T-helper 22 cell (primary cell): Measurements from ENCODE around the gene SLC25A20.
"Not testable (repeated sequence)": the region's sequence is repeated elsewhere in the genome, so short reads cannot be mapped to it uniquely, and the experiment has no call there.

Experiments used
- DNase-seq: peaks from one replicate; pipeline ENCODE4 v3.0.0-alpha.2; 2020; ENCODE audit warnings: low read depth

SLC25A20 gene

DNA sequence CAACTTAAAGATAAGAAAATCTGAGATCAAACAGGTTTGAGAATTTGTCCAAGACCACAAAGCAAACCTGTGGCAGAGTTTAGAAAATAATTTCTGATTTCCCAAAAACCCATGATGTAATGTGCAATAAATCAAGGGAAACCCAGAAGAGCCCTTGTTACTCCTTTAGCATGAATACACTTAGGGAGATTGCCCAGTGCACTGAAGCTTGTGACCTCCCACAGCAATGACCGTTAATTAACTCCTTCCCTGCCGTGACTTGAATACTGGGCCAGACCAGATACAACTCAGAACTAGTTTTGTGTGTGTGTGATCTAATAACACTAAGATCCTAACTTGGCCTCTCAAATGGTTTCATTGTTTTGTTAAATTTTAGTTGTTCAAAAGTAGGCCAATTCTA, 53.5 kb downstream of the SLC25A20 start:
- DNase-seq: no peak

DNA sequence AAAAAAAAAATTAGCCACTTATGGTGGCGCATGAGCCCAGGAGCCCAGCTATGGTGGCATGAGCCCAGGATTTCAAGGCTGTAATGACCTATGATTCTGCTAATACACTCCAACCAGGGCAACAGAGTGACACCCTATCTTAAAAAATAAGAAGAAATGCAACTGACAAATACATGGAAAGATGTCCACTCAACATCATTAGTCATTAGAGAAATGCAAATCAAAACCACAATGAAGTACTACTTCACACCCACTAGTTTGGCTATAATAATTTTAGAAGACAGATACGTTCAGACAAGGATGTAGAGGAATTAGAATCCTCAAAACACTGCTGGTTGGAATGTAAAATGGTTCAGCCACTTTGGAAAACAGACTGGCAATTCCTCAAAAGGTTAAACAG, 61.5 kb downstream of the SLC25A20 start:
- no peak for DNase-seq

DNA sequence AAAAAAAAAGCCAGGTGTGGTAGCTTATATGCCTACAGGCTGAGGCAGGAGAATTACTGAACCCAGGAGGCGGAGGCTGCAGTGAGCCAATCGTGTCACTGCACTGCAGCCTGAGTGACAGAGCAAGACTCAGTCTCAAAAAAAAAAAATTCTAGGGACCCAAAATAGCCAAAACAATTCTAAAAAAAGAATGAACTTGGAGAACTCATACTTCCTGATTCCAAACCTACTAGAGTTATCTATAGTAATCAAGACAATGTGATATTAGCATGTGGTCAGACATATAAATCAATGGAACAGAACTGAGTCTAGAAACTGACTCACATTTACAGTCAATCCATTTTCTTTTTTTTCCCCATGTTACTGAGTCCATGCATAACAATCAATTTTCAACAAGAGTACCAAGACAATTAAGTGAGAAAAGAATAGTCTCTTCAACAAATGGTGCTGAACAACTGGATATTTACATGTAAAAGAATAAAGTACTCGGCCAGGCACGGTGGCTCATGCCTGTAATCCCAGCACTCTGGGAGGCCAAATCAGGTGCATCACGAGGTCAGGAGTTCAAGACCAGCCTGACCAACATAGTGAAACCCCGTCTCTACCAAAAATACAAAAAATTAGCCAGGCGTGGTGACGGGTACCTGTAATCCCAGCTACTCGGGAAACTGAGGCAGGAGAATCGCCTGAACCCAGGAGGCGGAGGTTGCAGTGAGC, 62.9 kb downstream of the SLC25A20 start:
- no peak for DNase-seq

DNA sequence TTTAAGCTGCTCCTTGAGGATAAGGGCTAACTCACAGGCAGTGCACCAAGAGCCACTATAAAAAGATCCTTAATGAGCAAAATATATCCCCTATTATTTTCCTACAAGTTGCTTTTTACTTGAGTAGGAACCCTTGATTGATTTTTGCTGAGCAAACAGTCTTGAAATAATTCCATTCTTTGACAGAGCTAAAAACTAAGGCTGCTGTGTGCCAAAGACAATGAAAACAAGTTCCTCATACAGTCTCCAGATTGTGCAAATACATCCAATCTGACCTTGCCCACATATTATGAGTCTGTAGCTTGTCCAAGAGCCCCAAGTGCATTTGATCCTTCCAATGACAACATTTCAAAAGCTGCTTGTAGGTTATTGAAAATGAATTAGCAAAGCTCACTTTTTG, 66.0 kb downstream of the SLC25A20 start:
- DNase-seq: no peak

DNA sequence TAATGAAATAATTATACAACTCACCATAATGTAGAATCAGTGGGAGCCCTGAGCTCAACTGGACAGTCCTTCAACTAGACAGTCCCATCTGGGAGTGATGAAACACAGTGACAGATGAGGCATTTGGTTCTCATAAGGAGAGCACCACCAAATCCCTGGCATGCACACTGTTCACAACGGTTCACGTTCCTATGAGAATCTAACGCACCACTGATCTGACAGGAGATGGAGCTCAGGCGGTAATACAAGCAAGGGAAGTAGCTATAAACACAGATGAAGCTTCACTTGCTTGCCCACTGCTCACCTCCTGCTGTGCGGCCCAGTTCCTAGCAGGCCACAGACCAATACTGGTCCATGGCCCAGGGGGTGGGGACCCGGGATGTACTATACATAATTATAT, 68.0 kb downstream of the SLC25A20 start:
- no peak for DNase-seq

DNA sequence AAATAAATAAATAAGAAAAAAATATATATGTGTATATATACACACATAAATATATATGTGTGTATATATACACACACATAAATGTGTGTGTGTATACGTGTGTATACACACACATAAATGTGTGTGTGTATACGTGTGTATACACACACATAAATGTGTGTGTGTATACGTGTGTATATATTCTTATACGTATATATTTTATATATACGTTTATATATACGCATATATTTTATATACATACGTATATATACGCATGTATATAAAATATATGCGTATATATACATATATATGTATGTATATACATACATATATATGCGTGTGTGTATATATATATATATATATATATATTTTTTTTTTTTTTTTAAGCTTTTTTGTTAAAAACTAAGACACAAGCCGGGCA, 69.2 kb downstream of the SLC25A20 start:
- DNase-seq: not testable (repeated sequence)

DNA sequence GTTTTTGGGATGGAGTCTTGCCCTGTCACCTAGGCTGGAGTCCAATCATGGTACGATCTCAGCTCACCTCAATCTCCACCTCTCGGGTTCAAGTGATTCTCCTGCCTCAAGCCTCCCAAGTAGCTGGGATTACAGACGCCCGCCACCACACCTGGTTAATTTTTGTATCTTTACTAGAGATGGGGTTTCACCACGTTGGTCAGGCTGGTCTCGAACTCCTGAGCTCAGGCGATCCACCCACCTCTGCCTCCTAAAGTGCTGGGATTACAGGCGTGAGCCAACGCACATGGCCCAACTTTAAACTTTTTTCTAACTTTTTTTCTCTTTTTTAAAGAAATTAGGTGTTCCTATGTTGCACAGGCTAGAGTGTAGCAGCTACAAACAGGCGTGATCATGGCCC, 70.8 kb downstream of the SLC25A20 start:
- not testable (repeated sequence) for DNase-seq

DNA sequence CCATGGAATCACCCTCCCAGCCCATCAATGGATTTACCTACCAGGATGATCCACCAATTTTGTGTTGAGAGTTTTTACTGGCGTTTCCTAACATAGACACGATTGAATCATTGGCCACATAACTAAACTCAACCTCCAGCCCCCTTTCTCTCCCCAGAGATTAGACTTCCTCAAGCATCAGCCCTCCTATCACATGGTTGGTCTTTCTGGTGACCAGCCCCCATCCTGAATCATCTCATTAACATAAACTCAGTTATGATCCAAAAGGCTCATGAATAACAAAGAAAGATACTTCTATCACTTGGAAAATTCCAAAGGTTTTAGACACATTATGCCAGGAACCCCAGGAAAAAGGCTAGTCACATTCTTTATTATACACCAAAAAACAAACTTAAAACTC, 72.2 kb downstream of the SLC25A20 start:
- no peak for DNase-seq

DNA sequence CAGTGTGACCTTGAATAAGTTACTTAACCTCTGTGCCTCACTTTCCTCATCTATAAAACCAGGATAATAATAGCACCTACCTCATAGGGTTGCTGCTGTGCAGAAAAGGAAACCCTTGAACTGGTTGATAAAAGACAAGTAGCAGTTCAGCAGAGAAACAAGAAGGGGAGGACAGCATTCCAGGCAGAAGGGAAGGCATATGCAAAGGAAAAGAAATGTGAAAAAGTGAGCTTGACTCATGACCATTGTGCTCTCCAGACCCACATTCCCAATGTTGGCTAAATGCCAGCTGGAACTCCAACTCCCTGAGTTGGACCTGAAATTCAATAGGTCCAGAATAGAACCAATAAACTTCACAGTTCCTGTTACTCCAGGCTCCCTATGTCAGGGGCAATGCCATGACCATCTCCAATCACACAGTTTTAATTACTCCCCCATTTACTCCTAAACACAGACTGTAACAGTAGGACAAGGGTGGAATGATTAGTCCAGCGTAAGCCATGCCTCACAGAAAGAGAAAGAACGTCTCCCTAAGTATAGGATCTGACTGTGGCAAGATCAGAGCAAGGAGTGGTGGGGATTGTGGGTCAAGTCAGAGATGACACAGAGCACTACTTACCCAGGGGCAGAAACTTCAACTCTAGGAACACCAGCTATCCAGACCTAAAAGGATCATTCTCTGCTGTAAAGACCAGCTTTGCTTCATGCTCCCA, 77.9 kb downstream of the SLC25A20 start:
- DNase-seq: no peak

DNA sequence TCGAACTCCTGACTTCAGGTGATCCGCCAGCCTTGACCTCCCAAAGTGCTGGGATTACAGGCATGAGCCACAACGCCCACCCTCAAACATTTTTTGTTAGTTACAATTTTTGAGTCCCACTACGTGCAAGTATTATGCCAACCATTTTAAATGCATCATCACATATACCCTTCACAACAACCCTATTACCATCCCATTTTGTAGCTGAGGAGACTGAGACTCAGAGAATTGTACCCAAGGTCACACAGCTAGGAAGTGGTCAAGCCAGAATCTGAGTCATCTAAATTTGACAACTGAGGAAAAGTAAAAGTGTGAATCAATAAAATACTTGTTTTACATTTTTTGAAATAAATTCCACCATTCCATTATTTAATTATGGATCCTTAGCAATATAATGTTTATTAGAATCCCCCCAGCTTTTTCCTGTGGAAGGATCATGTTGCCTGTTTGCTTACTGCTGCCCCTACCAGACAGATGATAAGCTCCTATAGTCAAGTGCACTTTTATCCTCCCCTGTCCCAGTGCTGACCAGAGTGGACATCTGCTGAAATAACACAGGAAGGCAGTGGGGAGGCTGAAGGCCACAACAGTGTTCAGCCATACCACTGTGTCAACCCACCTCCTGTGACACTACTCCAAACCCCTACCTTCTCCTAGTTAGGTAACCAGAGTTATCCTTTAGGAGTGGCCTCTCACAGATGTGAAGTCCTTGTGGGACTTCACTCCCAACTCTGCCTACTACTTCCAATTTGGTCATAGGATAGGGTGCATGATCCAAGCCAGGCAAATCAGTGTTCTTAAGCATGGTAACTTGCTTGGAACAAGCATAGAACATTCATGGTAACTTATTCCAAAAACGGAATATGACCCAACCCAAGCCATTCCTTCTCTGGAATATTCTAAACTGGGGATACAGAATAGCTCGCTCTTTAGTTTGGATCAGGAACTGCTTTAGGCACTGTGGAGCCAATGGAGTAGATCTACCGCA, 79.2 kb downstream of the SLC25A20 start:
- no peak for DNase-seq

DNA sequence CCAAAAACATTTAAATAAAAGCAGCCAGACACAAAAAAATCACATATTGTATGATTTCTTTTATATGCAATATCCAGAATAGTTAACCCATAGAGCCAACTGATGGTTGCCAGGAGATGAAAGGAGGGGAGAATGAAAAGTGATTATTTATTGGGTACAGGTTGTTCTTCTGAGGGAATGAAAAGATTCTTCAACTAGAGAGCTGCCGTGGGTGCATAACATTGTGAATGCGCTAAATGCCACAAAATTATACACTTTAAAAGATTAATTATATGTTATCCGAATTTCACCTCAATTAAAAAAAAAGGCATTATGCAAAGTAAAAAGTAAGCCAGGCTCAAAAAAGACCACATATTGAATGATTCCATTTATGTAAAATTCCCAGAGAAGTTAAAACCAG, 87.2 kb downstream of the SLC25A20 start:
- no peak for DNase-seq
